T47D (cell line): ENCODE measurements around the gene SPACDR.
"Not testable (repeated sequence)": the region's sequence is repeated elsewhere in the genome, so short reads cannot be mapped to it uniquely, and the experiment has no call there.

Experiments
- DNase-seq, 2 experiments: peaks; one replicate each; pipeline versions ENCODE4 v3.0.0 to v3.0.0-alpha.2; 2011 to 2012; ENCODE audit warnings: low read depth in 1 of 2, low spot score in 1 of 2
- JUND ChIP-seq: IDR thresholded peaks from 2 replicates; pipeline ENCODE4 v1.6.1; 2012; ENCODE audit warnings: low read depth
- in situ Hi-C: cut with HindIII; loops from 2 replicates; pipeline ENCODE4 v1.10.0; 2016; ENCODE audit warnings: low sequenced_read_pairs, low pct_unique_long_range_greater_than_20kb

The SPACDR gene

DNA sequence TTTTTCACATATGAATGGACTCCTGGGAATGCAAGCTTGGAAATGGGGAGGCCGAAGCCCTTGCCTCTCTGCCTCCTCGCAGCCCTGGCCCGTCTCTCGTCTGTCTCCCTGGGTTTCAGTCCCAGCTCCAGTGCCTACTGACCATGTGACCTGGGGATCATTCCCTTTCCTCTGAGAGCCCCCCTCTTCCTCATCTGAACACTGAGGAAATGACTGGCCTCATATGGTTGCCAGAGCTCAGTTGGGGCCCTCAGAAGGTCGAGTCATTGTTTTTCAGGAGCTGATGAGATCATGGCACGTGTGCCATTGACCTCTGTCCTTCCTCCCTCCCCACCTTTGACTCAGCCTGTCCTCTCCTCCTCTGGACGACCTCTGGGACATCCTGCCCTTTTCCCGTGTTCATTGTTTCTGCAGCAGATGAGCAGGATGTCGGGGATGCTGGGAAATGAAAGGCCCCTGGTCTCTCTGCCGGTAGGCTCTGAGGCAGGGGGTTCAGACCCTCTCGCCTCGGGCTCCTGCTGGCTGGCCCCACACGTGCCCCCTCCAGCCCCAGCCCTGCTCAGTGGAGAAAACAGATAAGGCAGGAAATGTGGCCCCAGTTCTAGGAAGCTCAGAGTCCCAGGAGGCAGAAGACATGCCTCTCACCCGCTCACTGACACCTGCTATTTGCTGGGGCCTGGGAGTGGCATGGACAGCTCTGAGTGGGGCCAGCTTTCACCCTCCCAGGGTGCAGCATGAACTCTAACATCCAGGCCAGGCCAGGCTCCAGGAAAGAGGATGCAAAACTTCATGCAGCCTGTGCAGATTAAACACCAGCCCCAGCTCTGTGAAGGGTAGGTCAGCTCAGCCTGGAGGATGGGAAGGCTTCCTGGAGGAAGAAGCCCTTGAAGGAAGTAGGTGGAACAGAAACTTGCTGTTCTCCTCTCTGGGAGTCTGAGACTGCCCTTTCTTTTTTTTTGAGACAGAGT is 19.5 kb downstream of the SPACDR start:
- DNase-seq, result no peak
- in situ Hi-C loops, result no loop called here
- no peak for TF ChIP-seq JUND

DNA sequence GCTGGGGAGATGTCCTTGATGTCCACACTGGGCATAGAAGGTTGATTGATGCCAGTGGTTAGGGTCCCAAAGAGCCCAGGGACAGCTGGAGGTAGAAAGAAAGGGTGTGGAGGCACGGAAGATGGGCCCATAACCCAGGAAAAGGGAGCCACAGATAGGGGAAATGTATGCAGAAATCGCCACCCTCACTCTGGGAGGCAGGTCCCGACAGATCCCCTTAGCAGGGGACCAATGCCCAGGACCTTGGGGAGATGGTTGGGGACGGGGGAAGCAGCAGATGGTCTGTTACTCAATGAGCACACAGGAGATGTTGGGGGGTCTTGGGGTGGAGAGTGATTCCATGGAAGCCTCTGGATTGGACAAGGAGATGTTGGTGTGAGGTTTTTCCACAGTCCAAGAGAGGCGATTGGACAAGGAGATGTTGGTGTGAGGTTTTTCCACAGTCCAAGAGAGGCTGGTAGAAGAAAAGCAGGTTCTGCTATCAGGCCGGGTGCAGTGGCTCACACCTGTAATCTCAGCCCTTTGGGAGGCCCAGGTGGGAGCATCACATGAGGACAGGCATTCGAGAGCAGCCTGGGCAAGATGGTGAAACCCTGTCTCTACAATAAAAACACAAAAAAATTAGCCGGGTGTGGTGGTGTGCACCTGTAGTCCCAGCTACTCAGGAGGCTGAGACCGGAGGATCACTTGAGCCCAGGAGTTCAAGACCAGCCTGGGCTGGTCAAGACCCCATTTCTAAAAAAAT is 20.8 kb downstream of the SPACDR start:
- in situ Hi-C loops, result no loop called here
- no peak for DNase-seq
- no peak for TF ChIP-seq JUND

DNA sequence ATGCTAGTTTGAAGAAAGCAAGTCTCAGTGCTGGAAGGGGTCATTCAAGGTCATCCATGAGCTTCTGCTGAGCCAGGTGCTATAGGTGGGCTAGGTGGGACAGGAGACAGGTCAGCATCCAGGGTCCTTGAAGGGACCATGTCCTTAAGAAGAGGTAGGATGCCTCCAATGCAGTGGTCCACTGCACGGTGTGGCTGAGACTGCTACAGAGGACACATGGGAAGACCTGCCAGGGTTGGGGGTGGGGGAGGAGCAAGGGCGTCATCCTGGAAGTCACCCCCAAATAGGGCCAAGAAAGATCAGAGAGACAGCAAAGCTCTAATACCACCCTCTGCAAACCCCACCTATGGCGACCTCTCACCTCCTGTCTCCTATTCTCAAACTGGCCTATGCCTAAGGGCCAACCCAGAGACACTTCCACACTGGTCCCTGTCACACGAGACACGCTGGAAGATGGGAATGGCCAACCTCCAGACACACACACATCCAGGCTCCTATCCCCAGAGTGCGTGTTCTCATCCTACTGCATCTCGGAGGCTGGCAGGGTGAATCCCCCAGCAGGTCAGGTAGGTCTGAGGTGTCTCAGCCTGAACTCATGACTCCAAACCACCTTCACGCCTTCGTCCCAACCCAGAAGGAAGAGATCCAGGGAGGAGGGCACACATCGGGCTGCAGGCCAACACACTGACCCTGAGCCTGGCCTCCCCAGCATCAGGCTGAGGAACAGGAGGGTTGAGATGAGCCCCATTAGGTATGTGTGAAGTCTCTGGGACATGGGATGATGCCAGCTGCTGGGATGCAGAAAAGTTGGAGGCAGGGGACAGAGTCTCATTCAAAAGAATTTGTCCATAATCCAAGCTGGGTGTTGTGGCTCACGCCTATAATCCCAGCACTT is 22.2 kb downstream of the SPACDR start:
- no peak for DNase-seq
- no peak for TF ChIP-seq JUND
- in situ Hi-C loops, result no loop called here

DNA sequence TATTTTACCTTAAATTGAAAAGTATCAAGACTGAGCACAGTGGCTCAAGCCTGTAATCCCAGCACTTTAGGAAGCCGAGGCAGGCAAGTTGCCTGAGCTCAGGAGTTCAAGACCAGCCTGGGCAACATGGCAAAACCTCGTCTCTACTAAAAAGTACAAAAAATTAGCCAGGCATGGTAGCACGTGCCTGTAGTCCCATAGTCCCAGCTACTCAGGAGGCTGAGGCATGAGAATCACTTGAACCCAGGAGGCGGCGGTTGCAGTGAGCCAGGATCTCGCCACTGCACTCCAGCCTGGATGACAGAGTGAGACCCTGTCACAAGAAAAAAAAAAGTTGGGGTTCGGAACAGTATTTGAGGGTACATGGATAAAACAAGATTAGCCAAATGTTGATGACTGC is 24.8 kb downstream of the SPACDR start:
- DNase-seq, in situ Hi-C loops: not testable (repeated sequence)

DNA sequence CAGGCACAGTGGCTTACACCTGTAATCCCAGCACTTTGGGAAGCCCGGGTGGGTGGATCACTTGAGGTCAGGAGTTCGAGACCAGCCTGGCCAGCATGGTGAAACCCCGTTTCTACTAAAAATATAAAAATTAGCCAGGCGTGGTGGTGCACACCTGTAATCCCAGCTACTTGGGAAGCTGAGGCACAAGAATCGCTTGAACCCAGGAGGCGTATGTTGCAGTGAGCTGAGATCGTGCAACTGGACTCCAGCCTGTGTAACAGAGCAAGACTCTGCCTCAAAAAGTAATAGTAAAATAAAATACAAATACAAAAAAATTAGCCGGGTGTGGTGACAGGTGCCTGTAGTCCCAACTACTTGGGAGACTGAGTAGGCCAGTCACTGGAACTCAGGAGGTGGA is 25.3 kb downstream of the SPACDR start:
- DNase-seq, in situ Hi-C loops: not testable (repeated sequence)

DNA sequence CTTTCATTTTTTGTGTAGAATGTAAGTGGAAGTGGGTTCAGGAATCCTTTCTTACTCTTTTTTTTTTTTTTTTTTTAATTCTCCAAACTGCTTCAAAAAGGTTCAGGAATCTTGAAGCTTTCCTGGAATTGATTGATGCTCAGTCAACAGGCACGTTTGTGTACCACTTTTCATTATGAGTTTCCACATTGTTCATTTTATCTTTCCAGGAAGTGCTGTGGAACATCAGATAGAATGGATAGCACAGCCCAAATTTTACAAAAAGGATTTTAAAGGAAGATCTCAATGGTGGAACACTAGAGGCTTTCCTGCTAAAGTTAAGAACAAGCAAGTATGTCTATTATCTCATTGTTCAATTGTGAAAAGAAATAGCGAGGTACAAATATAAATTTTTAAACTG is 25.9 kb downstream of the SPACDR start:
- TF ChIP-seq JUND, result no peak
- no peak for DNase-seq
- in situ Hi-C loops, result no loop called here

DNA sequence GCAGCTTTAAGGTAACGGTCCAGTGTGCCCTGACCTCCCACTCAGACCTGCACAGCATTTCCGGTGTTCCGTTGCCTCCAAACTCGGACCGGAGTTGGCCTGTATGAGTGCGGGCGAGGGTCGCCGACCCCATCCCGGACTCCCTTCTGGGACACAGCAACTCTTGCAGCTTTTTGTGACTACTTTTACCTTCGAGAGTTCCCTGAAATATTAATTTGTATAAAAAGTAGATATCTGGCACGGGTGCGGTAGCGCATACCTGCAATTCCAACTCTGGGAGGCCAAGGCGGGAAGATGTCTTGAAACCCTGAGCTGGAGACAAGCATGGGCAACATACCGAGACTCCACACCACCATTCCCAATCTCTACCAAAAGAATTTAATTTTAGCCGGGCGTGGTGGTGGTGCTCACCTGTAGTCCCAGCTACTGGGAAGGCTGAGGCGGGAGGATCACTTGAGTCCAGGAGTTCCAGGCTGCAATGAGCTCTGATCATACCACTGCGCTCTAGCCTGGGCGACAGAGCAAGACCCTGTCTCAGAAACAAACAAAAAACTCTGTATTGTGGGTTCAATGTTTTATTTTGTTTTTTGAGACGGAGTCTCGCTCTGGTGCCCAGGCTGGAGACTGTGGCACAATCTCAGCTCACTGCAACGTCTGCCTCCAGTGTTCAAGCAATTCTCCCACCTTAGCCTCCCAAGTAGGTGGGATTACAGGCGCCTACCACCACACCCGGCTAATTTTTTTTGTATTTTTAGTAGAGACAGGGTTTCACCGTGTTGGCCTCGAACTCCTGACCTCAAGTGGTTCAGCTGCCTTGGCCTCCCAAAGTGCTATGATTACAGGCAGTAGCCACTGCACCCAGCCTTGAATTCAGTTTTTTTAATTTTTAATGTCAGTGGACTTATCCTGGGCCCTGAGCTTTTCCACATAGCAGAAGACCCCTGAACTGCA is 26.6 kb downstream of the SPACDR start:
- no peak for DNase-seq
- in situ Hi-C loops, result no loop called here

DNA sequence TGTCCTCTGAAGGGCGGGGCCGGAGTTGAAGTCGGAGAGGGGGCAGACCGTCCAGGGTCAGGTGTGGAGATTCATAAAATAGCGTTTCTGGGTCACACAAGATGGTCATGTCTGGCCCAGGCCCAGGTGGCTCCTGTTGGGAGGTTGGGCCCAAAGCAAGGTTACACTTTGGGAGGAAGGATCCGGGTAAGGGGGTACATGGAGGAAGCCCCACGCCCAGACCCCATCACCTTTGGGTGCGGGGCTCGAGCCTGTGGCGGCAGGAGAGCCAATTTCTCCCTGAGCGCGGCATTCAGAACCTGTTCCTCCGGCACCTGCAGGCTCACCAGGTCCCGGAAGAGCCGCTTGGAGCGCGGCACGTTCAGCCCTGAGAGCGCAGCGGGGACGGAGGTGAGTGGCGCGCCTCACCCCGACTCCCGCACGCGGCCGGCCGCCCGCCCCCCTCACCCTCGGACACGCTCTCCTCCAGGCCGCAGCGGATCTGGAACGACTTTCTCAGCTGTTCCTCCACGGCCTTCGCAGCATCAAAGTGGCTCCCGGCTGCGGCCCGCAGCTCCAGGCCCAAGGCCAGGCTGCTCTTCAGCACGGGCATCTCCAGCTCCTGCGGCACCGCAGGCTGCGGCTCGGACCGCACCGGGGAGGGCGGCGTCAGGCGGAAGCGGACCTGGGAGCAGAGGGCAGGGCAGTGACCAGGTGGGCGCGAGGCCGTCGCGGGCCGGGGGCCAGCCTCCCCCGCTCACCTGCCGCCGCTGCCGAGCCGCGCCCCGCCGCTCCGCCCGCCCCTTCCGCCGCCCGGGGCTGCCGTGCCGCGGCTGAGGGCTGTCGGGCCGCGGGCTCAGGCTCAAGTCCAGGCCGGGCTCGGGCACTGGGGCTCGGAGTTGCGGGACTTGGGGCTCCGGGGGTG is 28.4 kb downstream of the SPACDR start:
- no peak for TF ChIP-seq JUND
- DNase-seq, result peak; percentile 35 to 65
- in situ Hi-C loops, result no loop called here

More for the DNA sequence above, 26.6 kb downstream of the SPACDR start:
- TF ChIP-seq JUND, result no peak

DNA sequence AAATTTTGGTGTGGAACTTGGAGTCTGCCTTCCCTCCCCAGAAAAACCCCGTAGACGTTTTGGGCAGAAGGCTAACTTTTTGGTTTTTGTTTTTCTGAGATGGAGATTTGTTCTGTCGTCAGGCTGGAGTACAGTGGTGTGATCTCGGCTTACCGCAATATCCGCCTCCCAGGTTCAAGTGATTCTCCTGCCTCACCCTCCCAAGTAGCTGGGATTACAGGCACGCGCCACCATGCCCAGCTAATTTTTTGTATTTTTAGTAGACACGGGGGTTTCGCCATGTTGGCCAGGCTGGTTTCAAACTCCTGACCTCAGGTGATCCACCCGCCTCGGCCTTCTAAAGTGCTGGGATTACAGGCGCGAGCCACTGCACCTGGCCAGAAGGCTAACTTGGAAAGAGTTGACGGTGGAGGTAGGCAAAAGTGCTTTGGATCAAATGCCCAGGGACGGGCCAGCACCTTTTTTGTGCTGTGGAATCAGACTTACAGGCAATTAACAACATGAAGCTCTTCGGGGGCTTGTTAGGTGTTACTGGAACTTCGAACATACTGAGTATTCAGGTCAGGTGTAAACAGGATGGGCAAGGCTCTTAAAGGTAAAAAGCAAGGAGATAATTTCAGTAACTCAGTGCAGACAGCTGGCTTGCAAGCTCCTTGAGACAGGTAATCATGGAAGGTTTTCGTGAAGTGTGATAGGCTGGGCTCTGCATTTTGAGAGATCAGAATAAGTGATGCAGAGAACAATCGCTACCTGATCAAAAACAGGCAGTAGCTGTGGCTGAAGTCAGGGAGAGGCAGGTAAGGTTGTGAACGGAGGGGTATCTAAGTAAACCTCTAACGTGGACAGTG is 29.5 kb downstream of the SPACDR start:
- no peak for TF ChIP-seq JUND
- in situ Hi-C loops, result no loop called here
- DNase-seq, result no peak
